GM12873 (cell line): ENCODE results near the gene RNF227.
A peak's percentile ranks its signal among the peaks of the same experiment; 100 is the strongest.

Source experiments
- CTCF ChIP-seq: IDR thresholded peaks from 2 replicates; pipeline ENCODE4 v1.5.1; 2012; ENCODE audit warnings: low read depth, mild to moderate bottlenecking, moderate library complexity, low read length, control low read depth; ENCODE audit not compliant: insufficient read depth; ENCODE audit errors: missing control alignments

Gene RNF227

GRCh38 chr17:7912927-7913524, 3.1 kb downstream of the RNF227 start:
- peak; percentile 83 for TF ChIP-seq CTCF

- TF ChIP-seq CTCF, result no peak
Observed at GRCh38 chr17:7911116-7911515, 5.0 kb downstream of the RNF227 start.

GRCh38 chr17:7910711-7911110, 5.4 kb downstream of the RNF227 start:
- TF ChIP-seq CTCF, result no peak

GRCh38 chr17:7910281-7910680, 5.8 kb downstream of the RNF227 start:
- TF ChIP-seq CTCF, result no peak

GRCh38 chr17:7909089-7909488, 7.0 kb downstream of the RNF227 start:
- TF ChIP-seq CTCF, result no peak

- TF ChIP-seq CTCF, result no peak
Observed at GRCh38 chr17:7903154-7904103, 12.7 kb downstream of the RNF227 start.

GRCh38 chr17:7897773-7898172, 18.3 kb downstream of the RNF227 start:
- TF ChIP-seq CTCF, result peak; percentile 25
